Ectodermal cell (in vitro differentiated cells): ENCODE results near the gene FBRS.

Experiments used
- H3K27ac ChIP-seq: 2 replicates; pipeline ENCODE4 v1.7.0; 2013; ENCODE audit warnings: mild to moderate bottlenecking, low read depth, low read length; ENCODE audit not compliant: insufficient read depth, poor library complexity, severe bottlenecking
- H3K27me3 ChIP-seq: 2 replicates; pipeline ENCODE4 v1.7.0; 2013; ENCODE audit warnings: mild to moderate bottlenecking, low read length; ENCODE audit not compliant: insufficient read depth, control insufficient read depth, poor library complexity, severe bottlenecking
- H3K36me3 ChIP-seq: one replicate; pipeline ENCODE4 v1.7.0; 2013; ENCODE audit warnings: low read length; ENCODE audit not compliant: control insufficient read depth, insufficient read depth
- H3K4me1 ChIP-seq: one replicate; pipeline ENCODE4 v1.7.0; 2013; ENCODE audit warnings: low read length; ENCODE audit not compliant: control insufficient read depth, insufficient read depth
- H3K4me3 ChIP-seq: 2 replicates; pipeline ENCODE4 v1.7.0; 2013; ENCODE audit warnings: low read depth, low read length, control low read depth; ENCODE audit not compliant: insufficient read depth
- H3K9me3 ChIP-seq: 2 replicates; pipeline ENCODE4 v1.7.0; 2013; ENCODE audit warnings: mild to moderate bottlenecking, low read length, moderate library complexity; ENCODE audit not compliant: control insufficient read depth
- WGBS, 2 experiments: methylation state at CpG; one replicate each; pipeline ENCODE4 v1.1.7; 2013; ENCODE audit warnings: missing lambda C conversion rate in 2 of 2; 5-methylcytosine and 5-hydroxymethylcytosine counted together

The FBRS gene

DNA sequence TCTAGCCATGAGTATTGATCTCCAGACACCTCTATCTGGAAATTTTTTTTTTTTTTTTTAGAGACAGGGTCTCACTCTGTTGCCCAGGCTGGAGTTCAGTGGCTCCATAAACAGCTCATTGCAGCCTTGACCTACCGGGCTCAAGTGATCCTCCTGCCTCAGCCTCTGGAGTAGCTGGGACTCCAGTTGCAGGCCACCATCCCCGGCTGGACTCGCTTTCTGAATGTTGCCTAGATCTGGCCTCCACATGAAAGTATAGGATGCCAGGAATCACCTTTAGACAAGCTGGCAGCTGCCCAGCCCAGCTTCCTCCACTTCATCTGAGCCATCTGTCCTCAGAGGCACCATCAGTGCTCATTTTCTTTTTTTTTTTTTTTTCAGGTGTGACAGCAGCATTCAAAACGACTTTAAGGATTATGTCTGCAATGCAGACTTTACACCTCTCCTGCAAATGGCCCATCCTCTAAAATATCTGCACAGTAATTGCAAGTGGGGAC is 13.8 kb upstream of the FBRS start:
- Histone ChIP-seq H3K9me3 (no peaks in the 10 kb centered on the region), H3K27me3 (peaks cover 28% of the 10 kb centered on the region), H3K27ac (no peak overlapping the region), H3K4me3 (no peak overlapping the region), H3K36me3 (no peaks in the 10 kb centered on the region), H3K4me1 (no peaks in the 10 kb centered on the region)
- WGBS, 2 experiments, result 69 to 75% methylated on average over 4 of the region's 4 CpGs

- H3K4me3 ChIP-seq, result no peak overlapping the region
- H3K36me3 ChIP-seq, result no peaks in the 10 kb centered on the region
- peaks cover 21% of the 10 kb centered on the region for H3K27me3 ChIP-seq
- H3K9me3 ChIP-seq, result no peaks in the 10 kb centered on the region
- no peaks in the 10 kb centered on the region for H3K4me1 ChIP-seq
- WGBS, 2 experiments, result 66 to 67% methylated on average over 6 of the region's 6 CpGs
- H3K27ac ChIP-seq, result no peak overlapping the region
These were observed 12.5 kb upstream of the FBRS start for GRCh38 chr16:30645727-30646126.

- Histone ChIP-seq H3K27ac (no peak overlapping the region), H3K36me3 (no peaks in the 10 kb centered on the region), H3K4me3 (no peak overlapping the region), H3K9me3 (no peaks in the 10 kb centered on the region), H3K4me1 (peaks cover 4% of the 10 kb centered on the region), H3K27me3 (peaks cover 21% of the 10 kb centered on the region)
- WGBS, 2 experiments, result 79 to 82% methylated on average over 1 of the region's 1 CpG
These were observed 11.0 kb upstream of the FBRS start for GRCh38 chr16:30647274-30647571.

DNA sequence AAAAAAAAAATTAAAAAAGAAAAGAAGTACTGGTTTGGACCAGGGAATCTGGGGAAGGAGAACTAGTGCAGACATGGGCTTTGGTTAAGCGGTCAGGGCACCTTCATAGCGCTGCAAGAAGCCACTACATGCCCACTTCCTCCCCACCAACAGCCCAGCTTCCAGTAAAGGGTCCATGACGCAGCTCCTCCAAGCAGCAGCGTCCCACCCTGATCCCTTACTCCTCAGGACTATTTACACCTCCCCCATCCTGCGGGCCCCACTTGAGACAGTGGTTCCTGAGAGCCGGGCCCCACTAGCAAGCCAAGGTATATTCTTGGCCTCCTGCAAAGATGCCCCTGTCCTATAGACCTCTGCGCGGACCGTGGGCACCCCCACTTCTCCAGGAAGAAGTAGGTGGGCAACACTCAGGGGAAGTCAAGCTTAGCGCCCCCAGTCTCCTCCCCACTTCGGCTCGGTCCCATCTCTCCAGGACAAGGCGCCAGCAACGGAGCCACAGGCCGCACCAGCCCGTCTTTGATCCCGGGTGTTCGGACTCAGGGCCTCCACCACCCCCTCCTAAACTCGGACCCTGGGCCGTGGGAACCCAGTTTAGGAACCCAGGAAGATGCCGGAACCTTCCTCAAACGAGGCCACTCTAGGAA is 8.4 kb upstream of the FBRS start:
- H3K9me3 ChIP-seq, result no peaks in the 10 kb centered on the region
- H3K4me1 ChIP-seq, result peaks cover 4% of the 10 kb centered on the region
- H3K36me3 ChIP-seq, result no peaks in the 10 kb centered on the region
- WGBS, 2 experiments, result 86 to 87% methylated on average over 22 of the region's 22 CpGs
- peak overlapping the region; percentile 14 for H3K4me3 ChIP-seq
- no peak overlapping the region for H3K27ac ChIP-seq
- peaks cover 21% of the 10 kb centered on the region for H3K27me3 ChIP-seq

- Histone ChIP-seq H3K9me3 (no peaks in the 10 kb centered on the region), H3K4me1 (peaks cover 4% of the 10 kb centered on the region), H3K36me3 (peaks cover 4% of the 10 kb centered on the region), H3K4me3 (peak within 1 kb of the TSS; percentile 87), H3K27me3 (peaks cover 14% of the 10 kb centered on the region), H3K27ac (peak within 1 kb of the TSS; percentile 95)
- WGBS, 2 experiments, result 9% methylated on average over 53 of the region's 53 CpGs
These were observed 7.7 kb upstream of the FBRS start, which contains the start of gene PRR14 for GRCh38 chr16:30650369-30651123. Gene PRR14, plus strand, starts transcription at chr16:30650960. Its CDS starts 686 bp downstream, at chr16:30651646.

GRCh38 chr16:30651124-30652004 is 6.9 kb upstream of the FBRS start:
- H3K36me3 ChIP-seq, result peaks cover 5% of the 10 kb centered on the region
- peaks cover 4% of the 10 kb centered on the region for H3K4me1 ChIP-seq
- peak overlapping the region; percentile 95 for H3K27ac ChIP-seq
- peaks cover 11% of the 10 kb centered on the region for H3K27me3 ChIP-seq
- WGBS, 2 experiments, result 2 to 3% methylated on average over 69 to 71 of the region's 71 CpGs
- no peaks in the 10 kb centered on the region for H3K9me3 ChIP-seq
- peak overlapping the region; percentile 87 for H3K4me3 ChIP-seq

GRCh38 chr16:30652005-30652296 is 6.3 kb upstream of the FBRS start:
- WGBS, 2 experiments, result 56 to 57% methylated on average over 2 of the region's 2 CpGs
- Histone ChIP-seq H3K36me3 (peaks cover 8% of the 10 kb centered on the region), H3K4me3 (peak overlapping the region; percentile 87), H3K4me1 (peaks cover 4% of the 10 kb centered on the region), H3K27ac (no peak overlapping the region), H3K9me3 (no peaks in the 10 kb centered on the region), H3K27me3 (peaks cover 10% of the 10 kb centered on the region)

DNA sequence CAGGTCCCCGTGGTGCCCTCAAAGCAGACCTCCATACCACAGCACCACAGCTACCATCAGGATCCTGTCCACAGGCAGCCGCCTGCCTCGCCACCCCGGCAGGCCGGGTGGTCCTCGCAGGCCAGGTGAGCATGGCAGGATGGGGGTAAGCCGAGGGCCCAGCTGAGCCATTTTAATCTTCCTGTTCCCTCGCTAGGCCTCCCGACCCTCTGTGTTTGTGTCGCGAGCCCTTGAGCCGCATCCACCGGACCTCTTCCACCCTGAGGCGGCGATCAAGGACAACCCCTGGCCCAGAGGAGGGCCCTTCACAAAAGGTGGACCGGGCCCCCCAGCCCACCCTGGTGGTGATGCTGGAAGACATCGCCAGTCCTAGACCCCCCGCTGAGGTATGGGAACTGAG is 5.5 kb upstream of the FBRS start:
- Histone ChIP-seq H3K4me3 (no peak overlapping the region), H3K9me3 (no peaks in the 10 kb centered on the region), H3K27ac (no peak overlapping the region), H3K4me1 (peaks cover 4% of the 10 kb centered on the region), H3K27me3 (peaks cover 6% of the 10 kb centered on the region), H3K36me3 (peaks cover 8% of the 10 kb centered on the region)
- WGBS, 2 experiments, result 96% methylated on average over 18 of the region's 18 CpGs

DNA sequence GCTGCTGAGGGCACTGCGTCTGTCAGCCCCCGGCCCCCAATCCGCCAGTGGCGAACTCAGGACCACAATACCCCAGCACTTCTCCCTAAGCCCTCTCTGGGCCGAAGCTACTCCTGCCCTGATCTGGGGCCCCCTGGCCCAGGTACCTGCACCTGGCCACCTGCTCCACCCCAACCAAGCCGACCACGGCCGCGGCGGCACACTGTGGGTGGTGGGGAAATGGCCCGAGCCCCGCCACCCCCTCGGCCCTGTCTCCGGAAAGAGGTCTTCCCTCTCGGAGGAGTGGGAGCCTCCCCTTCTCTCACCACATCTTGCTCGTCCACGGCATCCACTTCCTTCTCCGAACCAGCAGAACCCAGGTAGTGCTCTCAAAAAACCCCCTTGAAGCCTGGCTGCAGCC is 3.4 kb upstream of the FBRS start:
- peaks cover 6% of the 10 kb centered on the region for H3K27me3 ChIP-seq
- no peak overlapping the region for H3K27ac ChIP-seq
- no peaks in the 10 kb centered on the region for H3K9me3 ChIP-seq
- 95 to 96% methylated on average over 18 of the region's 18 CpGs for WGBS, 2 experiments
- peaks cover 8% of the 10 kb centered on the region for H3K36me3 ChIP-seq
- peaks cover 4% of the 10 kb centered on the region for H3K4me1 ChIP-seq
- H3K4me3 ChIP-seq, result no peak overlapping the region

- H3K4me1 ChIP-seq, result peaks cover 14% of the 10 kb centered on the region
- H3K4me3 ChIP-seq, result no peak overlapping the region
- peaks cover 6% of the 10 kb centered on the region for H3K27me3 ChIP-seq
- WGBS, 2 experiments, result 94 to 96% methylated on average over 12 of the region's 12 CpGs
- no peaks in the 10 kb centered on the region for H3K9me3 ChIP-seq
- no peak overlapping the region for H3K27ac ChIP-seq
- peaks cover 9% of the 10 kb centered on the region for H3K36me3 ChIP-seq
These were observed 2.4 kb upstream of the FBRS start for GRCh38 chr16:30655815-30656347.
